Endothelial cell (in vitro differentiated cells): Measurements from ENCODE around the gene FAM229B. TPM values are rescaled to one million over a fixed set of nuclear protein-coding genes. Genes with fewer than 3 reads are reported as not detected.
"Not testable (repeated sequence)": the region's sequence is repeated elsewhere in the genome, so short reads cannot be mapped to it uniquely, and the experiment has no call there.

ENCODE experiments used
- DNase-seq: peaks from one replicate; pipeline ENCODE4 v3.0.0; 2021; ENCODE audit warnings: low spot score
- H3K27ac Mint-ChIP-seq: one replicate; pipeline ENCODE4 v1.8.0; 2021; ENCODE audit warnings: mixed read lengths, inconsistent platforms; ENCODE audit not compliant: unreplicated experiment
- H3K27me3 Mint-ChIP-seq: one replicate; pipeline ENCODE4 v1.8.0; 2021; ENCODE audit warnings: mild to moderate bottlenecking, moderate library complexity, mixed read lengths, inconsistent platforms; ENCODE audit not compliant: unreplicated experiment
- H3K36me3 Mint-ChIP-seq: one replicate; pipeline ENCODE4 v1.8.0; 2021; ENCODE audit warnings: mild to moderate bottlenecking, low read depth, mixed read lengths, inconsistent platforms; ENCODE audit not compliant: unreplicated experiment
- H3K4me1 Mint-ChIP-seq: one replicate; pipeline ENCODE4 v1.8.0; 2021; ENCODE audit warnings: mild to moderate bottlenecking, mixed read lengths, inconsistent platforms; ENCODE audit not compliant: unreplicated experiment
- H3K4me3 Mint-ChIP-seq: one replicate; pipeline ENCODE4 v1.8.0; 2021; ENCODE audit warnings: mild to moderate bottlenecking, mixed read lengths, inconsistent platforms; ENCODE audit not compliant: unreplicated experiment
- H3K9me3 Mint-ChIP-seq: one replicate; pipeline ENCODE4 v1.8.0; 2021; ENCODE audit warnings: mixed read lengths, inconsistent platforms; ENCODE audit not compliant: unreplicated experiment
- CTCF ChIP-seq: fragments of 200-600 bp; sonication (generic); IDR thresholded peaks from one replicate; pipeline ENCODE4 v1.5.0; 2021; ENCODE audit warnings: antibody characterized with exemption; ENCODE audit not compliant: unreplicated experiment
- total RNA-seq: library from RNA; stranded (reverse); fragmentation: NEBNext Ultra II Directional; extraction: Animal tissue kit (Norgen Biotek cat#: 25700); gene quantifications from one replicate; pipeline ENCODE4 v1.2.1, GENCODE V29; 2021; ENCODE audit not compliant: unreplicated experiment

FAM229B gene
- total RNA-seq, 1 donor from 2014 or later: 20.9 TPM

GRCh38 chr6:112040956-112041355 lies 46.4 kb upstream of the FAM229B start:
- no peaks in the 10 kb centered on the region for H3K36me3 Mint-ChIP-seq
- H3K27me3 Mint-ChIP-seq: peaks cover 2% of the 10 kb centered on the region
- peak overlapping the region; percentile 97 for H3K27ac Mint-ChIP-seq
- H3K9me3 Mint-ChIP-seq: no peaks in the 10 kb centered on the region
- no peak for TF ChIP-seq CTCF
- H3K4me1 Mint-ChIP-seq: peaks cover 48% of the 10 kb centered on the region
- no peak for DNase-seq
- peak overlapping the region; percentile 66 for H3K4me3 Mint-ChIP-seq

- Mint-ChIP-seq H3K4me3 (peak overlapping the region; percentile 66), H3K27ac (peak overlapping the region; percentile 97), H3K4me1 (peaks cover 48% of the 10 kb centered on the region), H3K9me3 (no peaks in the 10 kb centered on the region), H3K36me3 (no peaks in the 10 kb centered on the region), H3K27me3 (peaks cover 3% of the 10 kb centered on the region)
- no peak for DNase-seq
- TF ChIP-seq CTCF: no peak
These were observed 45.9 kb upstream of the FAM229B start for GRCh38 chr6:112041535-112041934.

- Mint-ChIP-seq H3K4me3 (peak overlapping the region; percentile 96), H3K9me3 (no peaks in the 10 kb centered on the region), H3K27me3 (peaks cover 3% of the 10 kb centered on the region), H3K27ac (peak overlapping the region; percentile 97), H3K4me1 (peaks cover 41% of the 10 kb centered on the region), H3K36me3 (no peaks in the 10 kb centered on the region)
- TF ChIP-seq CTCF: peak; percentile 78
- peak; percentile 98 for DNase-seq
These were observed 44.1 kb upstream of the FAM229B start for GRCh38 chr6:112043032-112044007.

GRCh38 chr6:112044196-112044595 lies 43.2 kb upstream of the FAM229B start:
- no peak overlapping the region for H3K4me3 Mint-ChIP-seq
- no peak overlapping the region for H3K27ac Mint-ChIP-seq
- no peaks in the 10 kb centered on the region for H3K9me3 Mint-ChIP-seq
- no peaks in the 10 kb centered on the region for H3K36me3 Mint-ChIP-seq
- TF ChIP-seq CTCF: no peak
- peaks cover 3% of the 10 kb centered on the region for H3K27me3 Mint-ChIP-seq
- peaks cover 34% of the 10 kb centered on the region for H3K4me1 Mint-ChIP-seq
- DNase-seq: no peak

GRCh38 chr6:112044856-112045255 lies 42.5 kb upstream of the FAM229B start:
- Mint-ChIP-seq H3K4me3 (no peak overlapping the region), H3K9me3 (no peaks in the 10 kb centered on the region), H3K27me3 (peaks cover 2% of the 10 kb centered on the region), H3K27ac (no peak overlapping the region), H3K4me1 (peaks cover 29% of the 10 kb centered on the region), H3K36me3 (no peaks in the 10 kb centered on the region)
- no peak for DNase-seq
- no peak for TF ChIP-seq CTCF

GRCh38 chr6:112047523-112047922 lies 39.9 kb upstream of the FAM229B start:
- H3K9me3 Mint-ChIP-seq, H3K4me3 Mint-ChIP-seq, H3K36me3 Mint-ChIP-seq, H3K27ac Mint-ChIP-seq, H3K4me1 Mint-ChIP-seq, H3K27me3 Mint-ChIP-seq, DNase-seq: not testable (repeated sequence)
